ENCODE measurements around the gene NCKAP5.

NCKAP5 gene

DNA sequence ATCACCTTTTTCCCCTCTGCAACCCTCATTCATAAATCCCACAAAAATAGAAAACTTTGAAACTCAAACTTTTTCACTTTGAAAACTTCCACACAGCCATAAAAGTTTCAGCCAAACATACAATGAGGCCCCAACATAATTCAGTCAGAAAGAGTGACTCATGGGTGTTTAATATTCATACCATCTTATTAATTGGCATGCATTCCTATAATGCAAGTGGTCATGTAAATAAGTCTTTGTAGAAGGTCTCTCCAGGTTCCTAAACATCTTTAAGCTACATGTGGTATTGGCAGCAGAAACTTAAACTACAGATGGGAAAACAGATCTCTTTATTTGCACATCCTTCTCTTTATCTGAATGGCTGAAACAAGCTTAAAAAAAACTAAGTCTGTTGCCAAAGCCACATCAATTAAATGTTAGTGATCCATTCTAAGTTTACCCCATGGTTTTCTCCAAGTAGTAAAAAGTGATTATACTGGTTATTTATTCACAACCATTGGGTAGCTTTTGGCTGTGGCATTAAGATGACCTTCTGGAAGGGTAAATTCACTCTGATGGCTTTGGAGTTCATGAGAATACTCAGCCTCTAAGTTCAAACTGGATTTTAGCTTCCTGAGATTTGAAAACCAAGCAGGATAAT, 828.1 kb downstream of the NCKAP5 start:
- Histone ChIP-seq H3K27ac (no peak overlapping the region), H3K36me3 (replicated peaks) (no peaks in the 10 kb centered on the region), H3K27me3 (replicated peaks) (no peaks in the 10 kb centered on the region), H3K4me3 (ENCODE audit: low read depth, low read length) (no peak overlapping the region)
- no peak for TF ChIP-seq CTCF (IDR thresholded peaks at IDR 0.05; ENCODE audit: low read depth, low read length, missing control alignments)
- in situ Hi-C loops (cut with HindIII; ENCODE audit: low pct_ligation_motif_present, low sequenced_read_pairs), result no loop called here
- DNase-seq, result no peak

- DNase-seq, result no peak
- Histone ChIP-seq H3K36me3 (replicated peaks) (no peaks in the 10 kb centered on the region), H3K27me3 (replicated peaks) (no peaks in the 10 kb centered on the region), H3K27ac (no peak overlapping the region), H3K4me3 (ENCODE audit: low read depth, low read length) (no peak overlapping the region)
- TF ChIP-seq CTCF (IDR thresholded peaks at IDR 0.05; ENCODE audit: low read depth, low read length, missing control alignments), result no peak
- in situ Hi-C loops (cut with HindIII; ENCODE audit: low pct_ligation_motif_present, low sequenced_read_pairs), result no loop called here
These were observed 830.0 kb downstream of the NCKAP5 start for GRCh38 chr2:132738223-132738622.

- Histone ChIP-seq H3K36me3 (replicated peaks) (no peaks in the 10 kb centered on the region), H3K4me3 (ENCODE audit: low read depth, low read length) (no peak overlapping the region), H3K27ac (no peak overlapping the region), H3K27me3 (replicated peaks) (no peaks in the 10 kb centered on the region)
- in situ Hi-C loops (cut with HindIII; ENCODE audit: low pct_ligation_motif_present, low sequenced_read_pairs), result no loop called here
- no peak for DNase-seq
- TF ChIP-seq CTCF (IDR thresholded peaks at IDR 0.05; ENCODE audit: low read depth, low read length, missing control alignments), result no peak
These were observed 832.2 kb downstream of the NCKAP5 start for GRCh38 chr2:132736059-132736458.

DNA sequence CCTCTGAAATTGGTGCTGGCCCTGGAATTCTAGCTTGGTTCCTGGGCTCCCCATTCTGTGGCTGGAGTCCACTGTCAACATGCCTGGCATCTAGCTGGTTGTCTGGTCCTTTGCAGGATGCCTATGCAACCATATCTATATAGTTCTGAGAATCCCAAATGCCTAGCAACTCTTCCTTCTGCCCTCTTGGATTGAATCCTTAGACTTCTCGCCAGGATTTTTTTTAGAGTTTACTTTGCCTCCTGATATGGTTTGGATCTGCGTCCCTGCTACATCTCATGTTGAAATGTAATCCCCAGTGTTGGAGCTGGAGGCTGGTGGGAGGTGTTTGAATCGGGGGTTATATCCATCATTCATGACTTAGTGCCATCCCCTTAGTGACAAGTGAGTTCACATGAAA, 833.3 kb downstream of the NCKAP5 start:
- no peaks in the 10 kb centered on the region for H3K27me3 ChIP-seq (replicated peaks)
- TF ChIP-seq CTCF (IDR thresholded peaks at IDR 0.05; ENCODE audit: low read depth, low read length, missing control alignments), result no peak
- no peak overlapping the region for H3K4me3 ChIP-seq (ENCODE audit: low read depth, low read length)
- H3K36me3 ChIP-seq (replicated peaks), result no peaks in the 10 kb centered on the region
- DNase-seq, result no peak
- H3K27ac ChIP-seq, result no peak overlapping the region
- in situ Hi-C loops (cut with HindIII; ENCODE audit: low pct_ligation_motif_present, low sequenced_read_pairs), result no loop called here

DNA sequence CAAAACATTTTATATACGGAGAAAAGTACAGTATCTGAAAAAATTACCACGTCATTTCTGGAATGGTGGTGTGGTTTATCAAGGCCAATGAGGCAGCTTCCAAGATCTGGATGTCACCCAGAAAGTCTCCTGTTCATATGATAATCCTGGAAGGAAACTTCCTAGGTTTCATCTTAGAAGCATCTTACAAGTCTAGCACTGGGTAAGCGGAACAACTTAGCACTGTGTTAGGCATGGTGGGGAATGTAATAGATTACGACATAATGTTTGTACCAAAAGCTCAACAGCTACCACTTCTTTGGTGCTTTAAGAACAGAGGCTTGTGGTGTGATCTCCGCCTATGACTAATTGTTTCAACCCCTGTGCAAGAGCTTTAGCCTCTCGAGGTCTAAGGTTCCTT, 835.2 kb downstream of the NCKAP5 start:
- Histone ChIP-seq H3K27me3 (replicated peaks) (no peaks in the 10 kb centered on the region), H3K4me3 (ENCODE audit: low read depth, low read length) (no peak overlapping the region), H3K36me3 (replicated peaks) (no peaks in the 10 kb centered on the region), H3K27ac (no peak overlapping the region)
- TF ChIP-seq CTCF (IDR thresholded peaks at IDR 0.05; ENCODE audit: low read depth, low read length, missing control alignments), result no peak
- in situ Hi-C loops (cut with HindIII; ENCODE audit: low pct_ligation_motif_present, low sequenced_read_pairs), result no loop called here
- DNase-seq, result no peak

DNA sequence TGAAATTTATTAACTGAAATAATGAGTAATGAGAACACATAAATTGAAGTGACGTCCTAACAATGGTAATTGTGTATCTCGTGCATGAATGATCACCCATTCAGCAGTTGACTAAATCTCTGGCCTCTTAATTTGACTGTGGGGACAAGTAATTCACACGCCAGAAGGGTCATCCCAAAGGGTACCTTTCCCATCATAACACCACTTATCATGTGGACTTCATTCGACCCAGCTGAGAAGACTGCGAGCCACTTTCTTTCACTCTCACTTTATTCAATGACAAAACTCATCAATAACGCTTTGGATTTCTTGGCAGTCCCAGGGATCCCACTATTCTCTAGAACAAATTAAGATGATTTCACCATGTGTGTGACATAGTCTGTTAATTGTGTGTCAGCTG, 835.6 kb downstream of the NCKAP5 start:
- DNase-seq, result no peak

More for the DNA sequence above, 835.6 kb downstream of the NCKAP5 start:
- no peaks in the 10 kb centered on the region for H3K36me3 ChIP-seq (replicated peaks)
- no peak overlapping the region for H3K4me3 ChIP-seq (ENCODE audit: low read depth, low read length)
- no peak overlapping the region for H3K27ac ChIP-seq
- no peak for TF ChIP-seq CTCF (IDR thresholded peaks at IDR 0.05; ENCODE audit: low read depth, low read length, missing control alignments)
- in situ Hi-C loops (cut with HindIII; ENCODE audit: low pct_ligation_motif_present, low sequenced_read_pairs), result no loop called here
- H3K27me3 ChIP-seq (replicated peaks), result no peaks in the 10 kb centered on the region

Data from brain microvascular endothelial cell (primary cell).